RWPE2 (cell line): ENCODE data around the gene UBR7.

ENCODE experiments used
- ATAC-seq: fragments of 200-7000 bp; cut with Tn5 transposase; 3 replicates; pipeline ENCODE4 v1.9.1; 2021; ENCODE audit warnings: low read depth
- DNase-seq: peaks from one replicate; pipeline ENCODE4 v3.0.0-alpha.2; 2020; ENCODE audit warnings: low spot score
- H3K27ac ChIP-seq: fragments of 450-650 bp; 2 replicates; pipeline ENCODE4 v1.5.1; 2017; ENCODE audit warnings: mild to moderate bottlenecking; ENCODE audit not compliant: poor library complexity, severe bottlenecking
- H3K27me3 ChIP-seq: fragments of 250-450 bp; sonication (Bioruptor Pico); 2 replicates; pipeline ENCODE4 v1.5.1; 2021; ENCODE audit warnings: mild to moderate bottlenecking, moderate library complexity; ENCODE audit not compliant: insufficient read depth, poor library complexity, severe bottlenecking
- H3K36me3 ChIP-seq: fragments of 250-450 bp; sonication (Bioruptor Pico); 2 replicates; pipeline ENCODE4 v1.5.1; 2020; ENCODE audit warnings: low read depth, mild to moderate bottlenecking, moderate library complexity
- H3K4me1 ChIP-seq: fragments of 250-450 bp; sonication (Bioruptor Pico); 2 replicates; pipeline ENCODE4 v1.5.1; 2021; ENCODE audit warnings: mild to moderate bottlenecking, moderate library complexity; ENCODE audit not compliant: insufficient read depth, poor library complexity, severe bottlenecking
- H3K4me3 ChIP-seq: fragments of 250-450 bp; sonication (Bioruptor Pico); 2 replicates; pipeline ENCODE4 v1.5.1; 2021; ENCODE audit warnings: mild to moderate bottlenecking, moderate library complexity; ENCODE audit not compliant: severe bottlenecking
- H3K9me3 ChIP-seq: fragments of 250-450 bp; sonication (Bioruptor Pico); 2 replicates; pipeline ENCODE4 v1.5.1; 2021; ENCODE audit warnings: mild to moderate bottlenecking, moderate library complexity; ENCODE audit not compliant: severe bottlenecking
- TF ChIP-seq, protein P1 (sequence below): fragments of 450-650 bp; IDR thresholded peaks from one replicate; pipeline ENCODE4 v1.5.1; 2017; ENCODE audit warnings: mild to moderate bottlenecking, moderate library complexity; ENCODE audit not compliant: poor library complexity, severe bottlenecking

Gene UBR7

DNA sequence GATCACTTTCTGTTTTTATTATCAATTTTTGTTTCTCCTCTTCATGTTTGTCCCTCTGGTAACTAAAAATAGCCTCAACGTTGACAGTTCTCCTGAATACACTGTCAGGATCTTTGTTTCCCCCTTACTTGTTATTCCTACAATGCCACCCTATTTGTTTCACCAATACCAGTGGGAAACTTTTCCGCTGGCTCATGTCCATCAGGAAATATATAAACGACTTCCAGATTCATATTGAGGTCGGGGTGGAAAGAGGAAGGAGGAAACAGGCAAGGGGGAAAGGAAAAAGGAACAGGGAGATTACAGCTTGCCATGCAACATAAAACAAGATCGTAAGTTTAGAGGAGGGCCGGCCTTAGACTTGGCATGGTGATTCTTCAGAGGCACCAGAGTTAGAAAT is 64.1 kb downstream of the UBR7 start:
- Histone ChIP-seq H3K27ac (no peak overlapping the region), H3K4me3 (no peak overlapping the region), H3K9me3 (no peaks in the 10 kb centered on the region), H3K27me3 (no peaks in the 10 kb centered on the region), H3K4me1 (no peaks in the 10 kb centered on the region), H3K36me3 (peaks cover 13% of the 10 kb centered on the region)
- TF ChIP-seq, protein P1, sequence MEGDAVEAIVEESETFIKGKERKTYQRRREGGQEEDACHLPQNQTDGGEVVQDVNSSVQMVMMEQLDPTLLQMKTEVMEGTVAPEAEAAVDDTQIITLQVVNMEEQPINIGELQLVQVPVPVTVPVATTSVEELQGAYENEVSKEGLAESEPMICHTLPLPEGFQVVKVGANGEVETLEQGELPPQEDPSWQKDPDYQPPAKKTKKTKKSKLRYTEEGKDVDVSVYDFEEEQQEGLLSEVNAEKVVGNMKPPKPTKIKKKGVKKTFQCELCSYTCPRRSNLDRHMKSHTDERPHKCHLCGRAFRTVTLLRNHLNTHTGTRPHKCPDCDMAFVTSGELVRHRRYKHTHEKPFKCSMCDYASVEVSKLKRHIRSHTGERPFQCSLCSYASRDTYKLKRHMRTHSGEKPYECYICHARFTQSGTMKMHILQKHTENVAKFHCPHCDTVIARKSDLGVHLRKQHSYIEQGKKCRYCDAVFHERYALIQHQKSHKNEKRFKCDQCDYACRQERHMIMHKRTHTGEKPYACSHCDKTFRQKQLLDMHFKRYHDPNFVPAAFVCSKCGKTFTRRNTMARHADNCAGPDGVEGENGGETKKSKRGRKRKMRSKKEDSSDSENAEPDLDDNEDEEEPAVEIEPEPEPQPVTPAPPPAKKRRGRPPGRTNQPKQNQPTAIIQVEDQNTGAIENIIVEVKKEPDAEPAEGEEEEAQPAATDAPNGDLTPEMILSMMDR = no peak
- no peak for ATAC-seq
- no peak for DNase-seq

DNA sequence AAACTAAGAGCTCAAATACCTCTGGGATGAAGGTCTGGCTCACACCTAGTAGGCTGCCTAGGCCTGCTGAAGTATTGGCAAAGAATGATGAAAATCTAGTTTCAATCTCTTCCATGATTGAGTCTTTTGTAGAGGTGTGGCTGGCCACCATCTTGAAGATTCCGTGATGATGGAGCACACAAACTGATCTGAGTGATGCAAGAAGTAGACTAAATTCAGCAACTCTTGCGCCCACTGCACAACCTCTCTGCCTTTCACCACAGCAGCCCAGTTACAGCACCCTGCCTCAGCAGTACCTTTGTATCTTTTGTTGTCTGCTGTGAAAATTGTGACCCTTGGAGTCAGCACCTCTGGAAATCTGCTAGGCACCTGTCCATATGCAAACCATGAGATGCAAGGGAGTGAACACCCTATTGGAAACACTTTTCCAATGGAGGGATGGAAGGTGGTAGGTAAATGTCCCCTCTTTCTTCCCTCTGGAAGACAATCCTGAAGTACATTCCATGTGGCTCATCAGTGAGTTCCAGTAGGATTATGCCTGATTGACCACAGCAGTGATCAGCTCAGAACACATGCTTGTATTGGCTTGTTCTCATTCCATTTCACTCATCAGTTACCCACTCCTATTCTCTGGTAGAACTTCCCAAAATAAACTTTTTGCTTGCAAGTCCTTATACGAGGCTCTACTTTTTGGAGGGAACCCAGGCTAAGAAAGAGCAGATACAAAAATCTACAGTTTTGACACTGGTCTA is 67.2 kb downstream of the UBR7 start:
- TF ChIP-seq, protein P1 = no peak
- no peaks in the 10 kb centered on the region for H3K27me3 ChIP-seq
- H3K4me3 ChIP-seq = no peak overlapping the region
- no peaks in the 10 kb centered on the region for H3K4me1 ChIP-seq
- H3K36me3 ChIP-seq = peaks cover 29% of the 10 kb centered on the region
- no peak overlapping the region for H3K27ac ChIP-seq
- DNase-seq = no peak
- 0 out of 3 replicates have a peak, but pooled peaks have one; percentile 23 for ATAC-seq
- no peaks in the 10 kb centered on the region for H3K9me3 ChIP-seq

DNA sequence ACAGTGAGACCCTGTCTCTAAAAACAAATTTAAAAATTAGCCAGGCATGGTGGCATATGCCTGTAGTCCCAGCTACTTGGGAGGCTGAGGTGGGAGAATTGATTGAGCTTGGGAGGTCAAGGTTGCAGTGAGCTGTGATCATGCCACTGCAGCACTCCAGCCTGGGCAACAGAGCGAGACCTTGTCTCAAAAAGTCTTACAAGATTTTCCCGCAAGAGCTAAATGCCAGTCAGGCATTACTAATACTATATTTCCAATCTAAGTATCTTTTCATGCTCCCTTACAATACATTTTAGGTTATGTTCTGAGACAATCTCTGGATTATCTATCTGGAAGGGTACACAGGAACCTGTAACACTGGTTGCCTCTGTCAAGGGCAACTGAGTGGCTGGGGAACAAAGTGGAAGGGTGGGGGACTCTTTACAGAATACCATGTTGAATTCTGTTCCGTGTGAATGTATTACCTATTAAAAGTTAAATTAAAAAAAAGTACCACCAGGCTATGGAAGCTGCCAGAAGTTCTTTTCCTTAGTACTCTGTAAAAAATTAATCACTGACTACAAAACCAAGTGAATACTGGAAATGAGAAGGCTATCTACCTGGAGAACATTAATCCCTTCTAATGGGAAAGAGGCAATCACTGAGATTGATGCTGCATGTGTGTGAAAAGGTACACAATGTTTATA is 69.1 kb downstream of the UBR7 start:
- H3K36me3 ChIP-seq = peaks cover 29% of the 10 kb centered on the region
- ATAC-seq = no peak
- no peak for DNase-seq

More for the DNA sequence above, 69.1 kb downstream of the UBR7 start:
- H3K27ac ChIP-seq = no peak overlapping the region
- TF ChIP-seq, protein P1 = no peak
- H3K4me3 ChIP-seq = no peak overlapping the region
- H3K4me1 ChIP-seq = no peaks in the 10 kb centered on the region
- H3K27me3 ChIP-seq = no peaks in the 10 kb centered on the region
- H3K9me3 ChIP-seq = no peaks in the 10 kb centered on the region
